Subcutaneous abdominal adipose tissue (tissue), 5 donors: ENCODE measurements around the gene TMEM187.

Source experiments
- H3K27ac ChIP-seq: one replicate; pipeline ENCODE4 v1.7.0; 2013; ENCODE audit warnings: low read depth, mild to moderate bottlenecking, inconsistent platforms, low read length, moderate library complexity
- H3K27me3 ChIP-seq, 5 donors: one replicate each; pipeline ENCODE4 v1.7.0; 2013; ENCODE audit warnings: low read length in 5 of 5, inconsistent platforms in 1 of 5; ENCODE audit not compliant: control insufficient read depth in 5 of 5, insufficient read depth in 4 of 5
- H3K36me3 ChIP-seq, 5 donors: one replicate each; pipeline ENCODE4 v1.7.0; 2013; ENCODE audit warnings: low read length in 5 of 5; ENCODE audit not compliant: control insufficient read depth in 5 of 5, insufficient read depth in 5 of 5
- H3K4me1 ChIP-seq, 5 donors: one replicate each; pipeline ENCODE4 v1.7.0; 2013; ENCODE audit warnings: low read length in 5 of 5, mild to moderate bottlenecking in 3 of 5, moderate library complexity in 1 of 5; ENCODE audit not compliant: control insufficient read depth in 5 of 5, insufficient read depth in 5 of 5
- H3K4me3 ChIP-seq, 5 donors: one replicate each; pipeline ENCODE4 v1.7.0; 2013; ENCODE audit warnings: low read length in 5 of 5, low read depth in 1 of 5
- H3K9ac ChIP-seq, 5 donors: one replicate each; pipeline ENCODE4 v1.7.0; 2013; ENCODE audit warnings: low read length in 5 of 5, mild to moderate bottlenecking in 4 of 5, moderate library complexity in 3 of 5
- H3K9me3 ChIP-seq, 5 donors: one replicate each; pipeline ENCODE4 v1.7.0; 2013; ENCODE audit warnings: low read length in 5 of 5; ENCODE audit not compliant: control insufficient read depth in 5 of 5
- donor health status: healthy.
- donor health status: healthy.
- donor health status: healthy.
- donor health status: healthy.
- donor health status: healthy.

The TMEM187 gene

DNA sequence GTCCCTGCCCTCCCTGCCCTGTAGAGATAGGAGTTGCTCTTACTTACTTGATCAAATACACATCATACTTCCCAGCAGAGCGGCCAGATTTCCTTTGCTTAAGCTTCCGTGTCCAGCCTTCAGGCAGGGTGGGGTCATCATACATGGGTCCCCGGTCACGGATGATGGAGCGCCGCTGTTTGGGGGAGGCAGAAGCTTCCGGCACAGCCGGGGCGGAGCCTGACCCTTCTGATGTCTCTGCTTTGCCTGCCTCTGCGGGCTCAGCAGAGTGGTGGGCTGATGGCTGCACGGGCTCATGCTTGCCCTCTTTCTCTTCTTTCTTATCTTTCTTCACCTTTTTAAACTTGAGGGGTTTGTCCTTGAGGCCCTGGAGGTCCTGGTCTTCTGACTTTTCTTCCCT, 59.6 kb downstream of the TMEM187 start:
- H3K36me3 ChIP-seq = peaks cover 0 to 50% (median 32%) of the 10 kb centered on the region in 5 donors
- peaks cover 0 to 20% (median 7%) of the 10 kb centered on the region in 5 donors for H3K27me3 ChIP-seq
- H3K27ac ChIP-seq = no peak overlapping the region
- H3K4me3 ChIP-seq = no peak overlapping the region
- no peak overlapping the region for H3K9ac ChIP-seq
- no peaks in the 10 kb centered on the region for H3K9me3 ChIP-seq
- H3K4me1 ChIP-seq = peaks cover 0 to 11% (median 5%) of the 10 kb centered on the region in 5 donors

DNA sequence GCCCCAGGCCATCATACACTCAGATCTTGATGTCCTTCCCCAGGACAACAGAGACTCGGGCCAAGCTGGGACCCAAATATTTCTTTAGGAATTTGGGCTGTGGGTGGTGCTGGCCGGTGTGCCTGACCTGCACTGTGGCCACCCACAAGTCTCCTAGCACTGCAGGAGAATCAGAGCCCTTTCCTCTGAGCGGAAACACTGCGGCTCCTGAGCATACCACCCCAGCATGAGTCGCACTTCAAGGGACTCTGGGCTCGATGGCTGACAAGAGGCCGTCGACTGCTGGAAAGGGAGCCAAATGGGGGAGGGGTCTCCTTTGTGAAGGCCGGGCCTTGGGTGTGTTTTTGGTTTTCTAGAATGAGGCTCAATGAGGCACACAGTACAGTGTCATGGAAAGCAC, 60.1 kb downstream of the TMEM187 start:
- H3K9me3 ChIP-seq = no peaks in the 10 kb centered on the region
- no peak overlapping the region for H3K9ac ChIP-seq
- H3K4me1 ChIP-seq = peaks cover 0 to 11% (median 5%) of the 10 kb centered on the region in 5 donors
- no peak overlapping the region for H3K4me3 ChIP-seq
- H3K27ac ChIP-seq = no peak overlapping the region
- H3K27me3 ChIP-seq = peaks cover 0 to 20% (median 5%) of the 10 kb centered on the region in 5 donors
- peaks cover 0 to 45% (median 30%) of the 10 kb centered on the region in 5 donors for H3K36me3 ChIP-seq
